Gastroesophageal sphincter (tissue), 4 donors: Measurements from ENCODE around the gene CASP3. TPM values are rescaled to one million over a fixed set of nuclear protein-coding genes. Genes with fewer than 3 reads are reported as not detected.
"Not testable (repeated sequence)": the region's sequence is repeated elsewhere in the genome, so short reads cannot be mapped to it uniquely, and the experiment has no call there.

Experiments
- ATAC-seq: fragments of 150-250 bp; one replicate; pipeline ENCODE4 v1.9.1; 2016; ENCODE audit warnings: mild to moderate bottlenecking, moderate library complexity
- H3K27ac ChIP-seq, 4 donors: fragments of 200-600 bp; sonication (generic) in 3 of 4; 1 replicate in 3 of 4; 2 replicates in 1 of 4; pipeline ENCODE4 v1.5.1; 2016 to 2019
- H3K27me3 ChIP-seq: fragments of 200-600 bp; sonication (generic); one replicate; pipeline ENCODE4 v1.5.1; 2019
- H3K36me3 ChIP-seq, 2 donors: fragments of 200-600 bp; sonication (generic); one replicate each; pipeline ENCODE4 v1.5.1; 2019; ENCODE audit warnings: control low read depth in 1 of 2
- H3K4me1 ChIP-seq, 3 donors: fragments of 200-600 bp; sonication (generic); 1 replicate in 2 of 3; 2 replicates in 1 of 3; pipeline ENCODE4 v1.5.1; 2016 to 2019; ENCODE audit warnings: control low read depth in 2 of 3
- H3K4me3 ChIP-seq, 2 donors: fragments of 200-600 bp; sonication (generic); one replicate each; pipeline ENCODE4 v1.5.1; 2019; ENCODE audit warnings: mild to moderate bottlenecking in 1 of 2, moderate library complexity in 1 of 2
- H3K9me3 ChIP-seq, 3 donors: fragments of 200-600 bp; sonication (generic); one replicate each; pipeline ENCODE4 v1.5.1; 2017 to 2019; ENCODE audit warnings: control low read depth in 2 of 3
- EP300 ChIP-seq: sonication (generic); formaldehyde crosslinking; IDR thresholded peaks from one replicate; pipeline ENCODE4 v1.6.1; 2017; ENCODE audit warnings: antibody characterized with exemption, mild to moderate bottlenecking
- POLR2A ChIP-seq, 2 donors: fragments of 450-650 bp; IDR thresholded peaks; one replicate each; pipeline ENCODE4 v1.6.1; 2017; ENCODE audit warnings: antibody characterized with exemption in 2 of 2, mild to moderate bottlenecking in 2 of 2, moderate library complexity in 1 of 2
- POLR2AphosphoS5 ChIP-seq: sonication (generic); formaldehyde crosslinking; IDR thresholded peaks from one replicate; pipeline ENCODE4 v1.6.1; 2017; ENCODE audit warnings: antibody characterized with exemption
- WGBS, 2 donors: methylation state at CpG; one replicate each; pipeline ENCODE4 v1.1.5; 2018; ENCODE audit warnings: low coverage in 1 of 2; 5-methylcytosine and 5-hydroxymethylcytosine counted together
- total RNA-seq, 4 donors: library from RNA; depleted of rRNA; stranded (reverse); fragments of >200 nt; gene quantifications; one replicate each; pipeline ENCODE4 v1.1.0, GENCODE V29; 2016
- TF ChIP-seq, protein P1 (sequence below), 4 experiments: fragments of 200-600 bp in 2 of 4; fragments of 450-650 bp in 2 of 4; sonication (generic) in 1 of 4; IDR thresholded peaks; one replicate each; pipeline ENCODE4 v1.5.1; 2017 to 2019; ENCODE audit warnings: antibody characterized with exemption in 4 of 4, mild to moderate bottlenecking in 2 of 4, moderate library complexity in 2 of 4

The CASP3 gene
- total RNA-seq, 4 donors from 2014 or later = 12.1 to 28.5 (median 14.7) TPM

DNA sequence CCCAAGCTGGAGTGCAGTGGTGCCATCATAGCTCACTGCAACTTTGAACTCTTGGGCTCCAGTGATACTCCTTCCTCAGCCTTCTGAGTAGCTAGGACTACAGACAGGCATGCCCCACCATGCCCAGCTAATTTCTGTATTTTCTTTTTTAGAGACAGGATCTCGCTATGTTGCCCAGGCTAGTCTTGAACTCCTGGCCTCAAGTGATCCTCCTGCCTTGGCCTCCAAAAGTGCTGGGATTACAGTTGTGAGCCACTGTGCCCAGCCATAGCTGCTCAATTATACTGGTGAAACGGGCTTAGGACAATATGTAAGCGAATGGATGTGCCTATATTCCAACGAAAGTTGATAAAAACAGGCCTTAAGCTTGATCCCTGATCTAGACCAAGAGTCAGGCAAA is 13.1 kb downstream of the CASP3 start:
- 100% methylated on average over 3 of the region's 4 CpGs for WGBS, 2 donors
- no peak overlapping the region for H3K4me3 ChIP-seq
- ATAC-seq = no peak
- no peaks in the 10 kb centered on the region for H3K27me3 ChIP-seq
- H3K9me3 ChIP-seq = no peaks in the 10 kb centered on the region
- H3K4me1 ChIP-seq = peaks cover 0 to 12% (median 0%) of the 10 kb centered on the region in 3 donors
- TF ChIP-seq, protein P1, sequence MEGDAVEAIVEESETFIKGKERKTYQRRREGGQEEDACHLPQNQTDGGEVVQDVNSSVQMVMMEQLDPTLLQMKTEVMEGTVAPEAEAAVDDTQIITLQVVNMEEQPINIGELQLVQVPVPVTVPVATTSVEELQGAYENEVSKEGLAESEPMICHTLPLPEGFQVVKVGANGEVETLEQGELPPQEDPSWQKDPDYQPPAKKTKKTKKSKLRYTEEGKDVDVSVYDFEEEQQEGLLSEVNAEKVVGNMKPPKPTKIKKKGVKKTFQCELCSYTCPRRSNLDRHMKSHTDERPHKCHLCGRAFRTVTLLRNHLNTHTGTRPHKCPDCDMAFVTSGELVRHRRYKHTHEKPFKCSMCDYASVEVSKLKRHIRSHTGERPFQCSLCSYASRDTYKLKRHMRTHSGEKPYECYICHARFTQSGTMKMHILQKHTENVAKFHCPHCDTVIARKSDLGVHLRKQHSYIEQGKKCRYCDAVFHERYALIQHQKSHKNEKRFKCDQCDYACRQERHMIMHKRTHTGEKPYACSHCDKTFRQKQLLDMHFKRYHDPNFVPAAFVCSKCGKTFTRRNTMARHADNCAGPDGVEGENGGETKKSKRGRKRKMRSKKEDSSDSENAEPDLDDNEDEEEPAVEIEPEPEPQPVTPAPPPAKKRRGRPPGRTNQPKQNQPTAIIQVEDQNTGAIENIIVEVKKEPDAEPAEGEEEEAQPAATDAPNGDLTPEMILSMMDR (IDR thresholded peaks at IDR 0.05) = no peak
- TF ChIP-seq EP300 = no peak
- TF ChIP-seq POLR2AphosphoS5 = no peak
- TF ChIP-seq POLR2A (IDR thresholded peaks at IDR 0.05) = no peak
- peaks cover 0 to 62% of the 10 kb centered on the region in 2 donors for H3K36me3 ChIP-seq
- H3K27ac ChIP-seq = no peak overlapping the region

GRCh38 chr4:184635381-184635780 is 13.9 kb downstream of the CASP3 start:
- Histone ChIP-seq H3K27me3 (no peaks in the 10 kb centered on the region), H3K4me1 (peaks cover 0 to 10% (median 0%) of the 10 kb centered on the region in 3 donors), H3K36me3 (peaks cover 3 to 70% of the 10 kb centered on the region in 2 donors), H3K9me3 (no peaks in the 10 kb centered on the region), H3K4me3 (no peak overlapping the region), H3K27ac (no peak overlapping the region)
- 38 to 40% methylated on average over 3 of the region's 3 CpGs for WGBS, 2 donors
- TF ChIP-seq, protein P1 (IDR thresholded peaks at IDR 0.05) = no peak
- no peak for TF ChIP-seq EP300
- TF ChIP-seq POLR2A (IDR thresholded peaks at IDR 0.05) = no peak
- no peak for TF ChIP-seq POLR2AphosphoS5
- ATAC-seq = no peak

DNA sequence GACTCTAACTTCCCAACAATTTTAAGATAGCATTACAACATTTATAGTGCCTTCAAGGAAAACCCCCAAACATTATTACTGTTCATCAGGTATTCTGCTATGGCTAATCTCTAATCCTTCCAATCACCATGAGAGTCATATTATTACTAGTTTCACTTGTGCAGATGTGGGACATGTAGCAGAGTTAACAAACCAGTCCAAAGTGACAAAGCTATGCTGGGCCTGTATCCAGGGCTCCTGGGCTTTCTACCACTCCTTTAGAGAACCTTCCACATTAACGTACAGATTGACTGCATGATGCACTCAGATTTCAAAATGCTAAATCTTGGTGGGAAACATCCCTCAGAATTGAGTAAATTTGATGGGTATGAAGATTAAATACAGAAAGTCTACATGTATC is 16.4 kb downstream of the CASP3 start:
- WGBS, 2 donors = 79 to 100% methylated on average over 1 of the region's 1 CpG
- no peak for ATAC-seq
- H3K9me3 ChIP-seq = no peaks in the 10 kb centered on the region
- no peak overlapping the region for H3K4me3 ChIP-seq
- peaks cover 5 to 93% of the 10 kb centered on the region in 2 donors for H3K36me3 ChIP-seq
- H3K27ac ChIP-seq = no peak overlapping the region
- H3K27me3 ChIP-seq = no peaks in the 10 kb centered on the region
- TF ChIP-seq, protein P1 (IDR thresholded peaks at IDR 0.05) = no peak
- no peak for TF ChIP-seq POLR2AphosphoS5
- TF ChIP-seq POLR2A (IDR thresholded peaks at IDR 0.05) = no peak
- no peak for TF ChIP-seq EP300
- no peaks in the 10 kb centered on the region for H3K4me1 ChIP-seq

DNA sequence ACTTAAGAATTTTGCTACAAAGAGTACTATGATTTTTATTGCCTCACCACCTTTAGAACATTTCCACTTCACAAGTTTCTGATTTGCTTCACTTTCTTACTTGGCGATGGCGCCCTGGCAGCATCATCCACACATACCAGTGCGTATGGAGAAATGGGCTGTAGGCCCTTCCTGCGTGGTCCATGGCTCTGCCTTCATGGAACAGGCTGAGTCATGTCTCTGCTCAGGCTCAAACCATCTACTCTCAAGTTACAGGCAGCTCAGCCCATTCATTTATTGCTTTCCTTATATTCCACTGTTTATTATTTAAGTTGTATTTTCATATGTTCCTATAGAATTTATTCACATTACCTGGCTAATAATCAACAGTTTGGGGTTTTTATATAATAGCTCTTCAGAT is 21.1 kb downstream of the CASP3 start:
- Histone ChIP-seq H3K27ac (no peak overlapping the region), H3K9me3 (no peaks in the 10 kb centered on the region), H3K36me3 (peaks cover 5 to 73% of the 10 kb centered on the region in 2 donors), H3K4me1 (no peaks in the 10 kb centered on the region), H3K27me3 (no peaks in the 10 kb centered on the region), H3K4me3 (no peak overlapping the region)
- ATAC-seq = no peak
- 94 to 97% methylated on average over 4 of the region's 4 CpGs for WGBS, 2 donors
- TF ChIP-seq, protein P1 (IDR thresholded peaks at IDR 0.05) = no peak
- TF ChIP-seq EP300 (no peak), POLR2AphosphoS5 (no peak), POLR2A (IDR thresholded peaks at IDR 0.05) (no peak)

GRCh38 chr4:184625783-184626596 is 23.3 kb downstream of the CASP3 start:
- ATAC-seq, H3K9me3 ChIP-seq, H3K4me1 ChIP-seq, H3K4me3 ChIP-seq, H3K27ac ChIP-seq, H3K27me3 ChIP-seq: not testable (repeated sequence)
- H3K36me3 ChIP-seq = peaks cover 5 to 55% of the 10 kb centered on the region in 2 donors
- 87 to 94% methylated on average over 8 to 10 of the region's 11 CpGs for WGBS, 2 donors
